Stimulated activated CD8-positive, alpha-beta memory T cell treated with anti-CD3 and anti-CD28 coated beads, Interleukin-15, amount 100 ng/mL, for 48 hours (primary cell): ENCODE measurements around the gene CCT6B.

Experiments used
- DNase-seq, 2 donors: peaks; one replicate each; pipeline ENCODE4 v3.0.0-alpha.2; 2020; ENCODE audit warnings: low read depth in 2 of 2

Gene CCT6B

GRCh38 chr17:34886831-34887230, 74.4 kb downstream of the CCT6B start:
- DNase-seq = no peak

GRCh38 chr17:34885076-34885475, 76.2 kb downstream of the CCT6B start:
- DNase-seq = no peak

DNA sequence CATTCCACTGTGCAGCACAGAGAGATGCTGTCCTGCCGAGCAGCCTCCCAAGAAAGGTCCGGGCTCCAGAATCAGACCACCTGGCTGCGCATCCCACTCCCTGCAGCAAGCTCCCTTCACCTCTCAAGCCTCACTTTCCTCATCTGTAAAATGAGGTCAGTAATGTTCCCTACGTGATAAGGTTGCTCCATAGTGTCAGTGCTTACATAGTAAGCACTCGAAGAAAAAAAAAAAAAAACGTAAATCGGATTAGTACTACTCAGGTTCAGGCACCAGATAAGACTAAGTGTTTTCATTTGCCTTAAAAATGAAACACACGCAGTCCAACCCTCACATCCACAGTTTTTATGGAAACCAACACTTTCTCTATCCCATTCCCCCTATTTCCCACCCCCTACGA, 76.7 kb downstream of the CCT6B start:
- DNase-seq = no peak

- no peak for DNase-seq
These were observed 77.9 kb downstream of the CCT6B start for GRCh38 chr17:34883106-34884000.

DNA sequence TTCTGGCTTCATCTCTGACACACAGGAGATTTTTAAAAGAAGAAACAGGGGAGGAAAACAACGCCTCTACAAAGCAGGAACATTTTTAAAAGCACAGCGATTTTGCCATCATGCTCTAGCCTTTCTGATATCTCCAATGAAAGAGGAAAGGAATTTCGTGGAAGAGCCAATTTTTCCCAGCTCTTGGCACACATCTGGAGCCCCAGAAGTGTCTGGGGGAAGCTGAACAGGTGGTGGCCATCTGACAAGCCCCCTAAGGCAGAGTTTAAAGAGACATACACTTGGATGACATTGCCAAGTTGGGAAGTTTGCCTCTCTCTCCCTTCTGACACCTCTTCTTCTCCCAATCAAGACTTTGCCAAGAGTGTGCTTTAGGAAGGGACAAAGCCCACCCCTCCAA, 82.1 kb downstream of the CCT6B start:
- DNase-seq = no peak
